Liver (tissue), 9 donors: ENCODE results near the gene SHROOM2. TPM values are rescaled to one million over a fixed set of nuclear protein-coding genes. Genes with fewer than 3 reads are reported as not detected.

Experiments used
- DNase-seq: peaks from one replicate; pipeline ENCODE4 v3.0.0-alpha.2; 2017; ENCODE audit warnings: low spot score
- H3K27ac ChIP-seq, 2 donors: one replicate each; pipeline ENCODE4 v1.7.0; 2013; ENCODE audit warnings: inconsistent platforms in 2 of 2, low read length in 2 of 2, control low read depth in 1 of 2, low read depth in 1 of 2, mild to moderate bottlenecking in 1 of 2
- H3K27me3 ChIP-seq, 4 donors: one replicate each; pipeline versions ENCODE4 v1.6.1 to v1.7.0; 2013; ENCODE audit warnings: low read length in 3 of 4, inconsistent platforms in 1 of 4, mild to moderate bottlenecking in 1 of 4, moderate library complexity in 1 of 4; ENCODE audit not compliant: control insufficient read depth in 4 of 4, insufficient read depth in 4 of 4
- H3K36me3 ChIP-seq, 4 donors: one replicate each; pipeline versions ENCODE4 v1.6.1 to v1.7.0; 2013; ENCODE audit warnings: low read length in 3 of 4, mild to moderate bottlenecking in 3 of 4, low read depth in 1 of 4, moderate library complexity in 1 of 4; ENCODE audit not compliant: control insufficient read depth in 4 of 4, insufficient read depth in 3 of 4
- H3K4me1 ChIP-seq, 4 donors: one replicate each; pipeline versions ENCODE4 v1.6.1 to v1.7.0; 2013; ENCODE audit warnings: low read length in 3 of 4, mild to moderate bottlenecking in 3 of 4, moderate library complexity in 1 of 4; ENCODE audit not compliant: control insufficient read depth in 4 of 4, insufficient read depth in 4 of 4
- H3K4me3 ChIP-seq, 3 donors: one replicate each; pipeline versions ENCODE4 v1.6.1 to v1.7.0; 2013; ENCODE audit warnings: low read length in 3 of 3, control low read depth in 1 of 3, low read depth in 1 of 3, mild to moderate bottlenecking in 1 of 3
- H3K9ac ChIP-seq, 2 donors: one replicate each; pipeline ENCODE4 v1.7.0; 2013; ENCODE audit warnings: low read length in 2 of 2, mild to moderate bottlenecking in 2 of 2, moderate library complexity in 2 of 2, control low read depth in 1 of 2, low read depth in 1 of 2
- H3K9me3 ChIP-seq, 4 donors: one replicate each; pipeline versions ENCODE4 v1.6.1 to v1.7.0; 2013; ENCODE audit warnings: low read length in 3 of 4; ENCODE audit not compliant: control insufficient read depth in 4 of 4
- ATF3 ChIP-seq: IDR thresholded peaks from 2 replicates; pipeline ENCODE4 v1.6.1; 2016; ENCODE audit warnings: antibody characterized with exemption
- CTCF ChIP-seq: fragments of 150-350 bp; IDR thresholded peaks from 2 replicates; pipeline ENCODE4 v1.5.1; 2017; ENCODE audit warnings: improper control_type of control experiment, low read depth, low read length; ENCODE audit not compliant: missing input control
- EGR1 ChIP-seq, 2 donors: IDR thresholded peaks; 2 replicates each; pipeline ENCODE4 v1.6.1; 2016 to 2018; ENCODE audit warnings: antibody characterized with exemption in 2 of 2, low read depth in 2 of 2
- FOXA1 ChIP-seq: IDR thresholded peaks from 2 replicates; pipeline ENCODE4 v1.6.1; 2016; ENCODE audit warnings: antibody characterized with exemption
- FOXA2 ChIP-seq: IDR thresholded peaks from 2 replicates; pipeline ENCODE4 v1.6.1; 2016; ENCODE audit warnings: antibody characterized with exemption
- HNF4A ChIP-seq, 2 donors: conservative IDR thresholded peaks; 2 replicates each; pipeline ENCODE4 v1.6.1; 2016; ENCODE audit warnings: antibody characterized with exemption in 2 of 2, mild to moderate bottlenecking in 2 of 2
- JUND ChIP-seq, 2 donors: IDR thresholded peaks; 2 replicates each; pipeline ENCODE4 v1.6.1; 2016; ENCODE audit warnings: antibody characterized with exemption in 2 of 2
- MAX ChIP-seq: IDR thresholded peaks from 2 replicates; pipeline ENCODE4 v1.6.1; 2016; ENCODE audit warnings: antibody characterized with exemption
- NR2F2 ChIP-seq: IDR thresholded peaks from 2 replicates; pipeline ENCODE4 v1.6.1; 2016; ENCODE audit warnings: antibody characterized with exemption
- RAD21 ChIP-seq, 2 donors: IDR thresholded peaks; 2 replicates each; pipeline ENCODE4 v1.6.1; 2016; ENCODE audit warnings: antibody characterized with exemption in 2 of 2, mild to moderate bottlenecking in 2 of 2
- RXRA ChIP-seq, 2 donors: IDR thresholded peaks; 2 replicates each; pipeline ENCODE4 v1.6.1; 2017 to 2018; ENCODE audit warnings: antibody characterized with exemption in 2 of 2, mild to moderate bottlenecking in 1 of 2
- YY1 ChIP-seq: IDR thresholded peaks from 2 replicates; pipeline ENCODE4 v1.6.1; 2016; ENCODE audit warnings: antibody characterized with exemption, mild to moderate bottlenecking
- ZBTB33 ChIP-seq: IDR thresholded peaks from 2 replicates; pipeline ENCODE4 v1.6.1; 2016; ENCODE audit warnings: antibody characterized with exemption
- whole genome bisulfite sequencing: extraction: QIAGEN DNeasy Blood & Tissue Kit; methylation state at CpG from one replicate; pipeline ENCODE4 v1.1.7; 2013; 5-methylcytosine and 5-hydroxymethylcytosine counted together
- polyA plus RNA-seq, 2 donors: library from polyadenylated mRNA; stranded (reverse) in 1 of 2; unstranded in 1 of 2; fragments of 200-250 nt in 1 of 2; fragments of >200 nt in 1 of 2; fragmentation: Nextera tagmentation in 1 of 2; extraction: Ambion mirVana in 1 of 2; gene quantifications; one replicate each; pipeline versions ENCODE4 v1.2.1 to v1.2.3, GENCODE V29; 2013 to 2015
- total RNA-seq, 2 donors: library from RNA; depleted of rRNA; stranded (reverse); fragments of >200 nt; gene quantifications; one replicate each; pipeline ENCODE4 v1.2.3, GENCODE V29; 2014
- donor health status: healthy.
- donor health status: healthy.
- donor health status: healthy.
- donor health status: healthy.
- donor health status: healthy.

Gene SHROOM2
- total and polyA plus RNA-seq, 4 donors: 1.1 to 5.4 (median 3.6) TPM

- 96% methylated on average over 16 of the region's 16 CpGs for WGBS
Observed at GRCh38 chrX:9966775-9967408, 180.7 kb downstream of the SHROOM2 start, which contains the start of gene CLDN34. CLDN34 (plus strand) TSS chrX:9967358; CDS start chrX:9967358, 0 bp downstream.

GRCh38 chrX:9977635-9978034 is 191.4 kb downstream of the SHROOM2 start:
- H3K36me3 ChIP-seq: no peaks in the 10 kb centered on the region
- no peaks in the 10 kb centered on the region for H3K4me1 ChIP-seq
- H3K9ac ChIP-seq: no peak overlapping the region
- H3K9me3 ChIP-seq: no peaks in the 10 kb centered on the region
- 92% methylated on average over 3 of the region's 3 CpGs for WGBS
- no peak overlapping the region for H3K27ac ChIP-seq
- no peaks in the 10 kb centered on the region for H3K27me3 ChIP-seq
- no peak overlapping the region for H3K4me3 ChIP-seq
- no peak for TF ChIP-seq YY1
- no peak for TF ChIP-seq HNF4A (conservative IDR thresholded peaks at IDR 0.05)
- no peak for TF ChIP-seq FOXA2
- no peak for TF ChIP-seq RXRA (IDR thresholded peaks at IDR 0.05)
- TF ChIP-seq NR2F2: no peak
- TF ChIP-seq RAD21 (IDR thresholded peaks at IDR 0.05): no peak
- TF ChIP-seq MAX: no peak
- no peak for TF ChIP-seq ZBTB33
- TF ChIP-seq EGR1 (IDR thresholded peaks at IDR 0.05; ENCODE audit: low read depth in 2 of 2): no peak
- no peak for TF ChIP-seq JUND (IDR thresholded peaks at IDR 0.05)
- no peak for TF ChIP-seq FOXA1
- TF ChIP-seq CTCF: no peak
- no peak for DNase-seq

More at GRCh38 chrX:9966775-9967408, 180.7 kb downstream of the SHROOM2 start, which contains the start of gene CLDN34:
- H3K4me3 ChIP-seq: no peak within 1 kb of the TSS
- DNase-seq: no peak
- H3K36me3 ChIP-seq: no peaks in the 10 kb centered on the region
- H3K27me3 ChIP-seq: no peaks in the 10 kb centered on the region
- H3K27ac ChIP-seq: no peak within 1 kb of the TSS
- no peaks in the 10 kb centered on the region for H3K9me3 ChIP-seq
- TF ChIP-seq FOXA1: no peak
- no peak for TF ChIP-seq ATF3
- no peaks in the 10 kb centered on the region for H3K4me1 ChIP-seq
- H3K9ac ChIP-seq: no peak within 1 kb of the TSS

- WGBS: 85% methylated on average over 7 of the region's 7 CpGs
- no peak overlapping the region for H3K4me3 ChIP-seq
- no peak for DNase-seq
- no peaks in the 10 kb centered on the region for H3K9me3 ChIP-seq
- no peaks in the 10 kb centered on the region for H3K36me3 ChIP-seq
- no peak for TF ChIP-seq RAD21 (IDR thresholded peaks at IDR 0.05)
- H3K27me3 ChIP-seq: no peaks in the 10 kb centered on the region
- no peak overlapping the region for H3K9ac ChIP-seq
- no peak overlapping the region for H3K27ac ChIP-seq
- H3K4me1 ChIP-seq: no peaks in the 10 kb centered on the region
Observed at GRCh38 chrX:9980401-9980800, 194.2 kb downstream of the SHROOM2 start.
